PFSK-1 (cell line): ENCODE data around the gene HOXB6.

Source experiments
- FOXP2 ChIP-seq: optimal IDR thresholded peaks from 2 replicates; pipeline ENCODE3; 2011; ENCODE audit warnings: borderline replicate concordance, control low read depth, inconsistent platforms; ENCODE audit not compliant: insufficient read depth; ENCODE audit errors: extremely low read length, extremely low read depth
- POLR2AphosphoS5 ChIP-seq: IDR thresholded peaks from 2 replicates; pipeline ENCODE4 v1.6.1; 2012; ENCODE audit warnings: low read depth, mild to moderate bottlenecking, control low read depth, low read length, moderate library complexity
- REST ChIP-seq, 2 experiments: IDR thresholded peaks; 2 replicates each; pipeline versions ENCODE4 v1.6.1 to v1.8.0; 2011 to 2012; ENCODE audit warnings: low read depth in 2 of 2, low read length in 2 of 2, control low read depth in 1 of 2, inconsistent platforms in 1 of 2, mild to moderate bottlenecking in 1 of 2, moderate library complexity in 1 of 2; ENCODE audit not compliant: insufficient read depth in 1 of 2
- SIN3A ChIP-seq: IDR thresholded peaks from 2 replicates; pipeline ENCODE4 v1.6.1; 2012; ENCODE audit warnings: mild to moderate bottlenecking, low read length, moderate library complexity, borderline replicate concordance; ENCODE audit not compliant: insufficient read depth
- TAF1 ChIP-seq: IDR thresholded peaks from 2 replicates; pipeline ENCODE4 v1.6.1; 2012; ENCODE audit warnings: low read length, control low read depth, borderline replicate concordance; ENCODE audit not compliant: insufficient read depth

Gene HOXB6

GRCh38 chr17:48608494-48608834 is 3.7 kb upstream of the HOXB6 start:
- TF ChIP-seq REST (IDR thresholded peaks at IDR 0.05; ENCODE audit: insufficient read depth in 1 of 2, low read depth in 2 of 2, low read length in 2 of 2), result no peak

GRCh38 chr17:48606892-48607614 is 2.3 kb upstream of the HOXB6 start:
- TF ChIP-seq POLR2AphosphoS5, result no peak
- TF ChIP-seq SIN3A, result no peak
- TF ChIP-seq REST (IDR thresholded peaks at IDR 0.05; ENCODE audit: insufficient read depth in 1 of 2, low read depth in 2 of 2, low read length in 2 of 2), result no peak
- TF ChIP-seq FOXP2, result no peak
- TF ChIP-seq TAF1, result no peak

GRCh38 chr17:48605991-48606891 is 1.5 kb upstream of the HOXB6 start:
- no peak for TF ChIP-seq REST (IDR thresholded peaks at IDR 0.05; ENCODE audit: insufficient read depth in 1 of 2, low read depth in 2 of 2, low read length in 2 of 2)
- TF ChIP-seq POLR2AphosphoS5, result no peak
- TF ChIP-seq FOXP2, result no peak
- TF ChIP-seq TAF1, result no peak
- no peak for TF ChIP-seq SIN3A

GRCh38 chr17:48605409-48605919 is 678 bp upstream of the HOXB6 start:
- TF ChIP-seq SIN3A, result no peak

- TF ChIP-seq FOXP2 (no peak), REST (IDR thresholded peaks at IDR 0.05; ENCODE audit: insufficient read depth in 1 of 2, low read depth in 2 of 2, low read length in 2 of 2) (no peak), POLR2AphosphoS5 (no peak), TAF1 (no peak), SIN3A (no peak)
Observed at GRCh38 chr17:48603959-48604769, 622 bp downstream of the HOXB6 start.
